Testis (tissue), 3 donors: ENCODE results near the gene NAALAD2. TPM values are rescaled to one million over a fixed set of nuclear protein-coding genes. Genes with fewer than 3 reads are reported as not detected.
"Not testable (repeated sequence)": the region's sequence is repeated elsewhere in the genome, so short reads cannot be mapped to it uniquely, and the experiment has no call there.

ENCODE experiments used
- DNase-seq: peaks from one replicate; pipeline ENCODE4 v3.0.0-alpha.2; 2019
- H3K27ac ChIP-seq, 2 donors: fragments of 200-600 bp; sonication (generic); one replicate each; pipeline ENCODE4 v1.5.1; 2019
- H3K27me3 ChIP-seq: fragments of 200-600 bp; sonication (generic); one replicate; pipeline ENCODE4 v1.5.1; 2019
- H3K36me3 ChIP-seq: fragments of 200-600 bp; sonication (generic); one replicate; pipeline ENCODE4 v1.5.1; 2017; ENCODE audit warnings: low read depth; ENCODE audit errors: missing control alignments
- H3K4me1 ChIP-seq: fragments of 200-600 bp; sonication (generic); one replicate; pipeline ENCODE4 v1.5.1; 2019
- H3K4me3 ChIP-seq, 2 donors: fragments of 200-600 bp; sonication (generic); one replicate each; pipeline ENCODE4 v1.5.1; 2017 to 2019
- H3K9me3 ChIP-seq: fragments of 200-600 bp; sonication (generic); one replicate; pipeline ENCODE4 v1.5.1; 2017
- POLR2A ChIP-seq: fragments of 450-650 bp; IDR thresholded peaks from one replicate; pipeline ENCODE4 v1.6.1; 2017; ENCODE audit warnings: antibody characterized with exemption, mild to moderate bottlenecking, moderate library complexity
- WGBS, 2 donors: methylation state at CpG; one replicate each; pipeline ENCODE4 v1.1.5; 2018; 5-methylcytosine and 5-hydroxymethylcytosine counted together
- intact Hi-C: fragments of 100-400 bp; cut with DNase I; formaldehyde crosslinking; loops from one replicate; pipeline ENCODE4 v1.15.1; 2023; ENCODE audit warnings: low total_unique reads
- polyA plus RNA-seq: library from polyadenylated mRNA; stranded (reverse); fragments of 350-450 nt; fragmentation: Illumina TruSeq; extraction: RNeasy Lipid Tissue Mini Kit (QIAGEN cat#74804); gene quantifications from one replicate; pipeline ENCODE4 v1.2.3, GENCODE V29; 2014; ENCODE audit warnings: low read depth, low replicate concordance; ENCODE audit not compliant: insufficient read depth
- total RNA-seq, 2 donors: library from RNA; depleted of rRNA; stranded (reverse); fragments of >200 nt; gene quantifications; one replicate each; pipeline ENCODE4 v1.2.3, GENCODE V29; 2016
- TF ChIP-seq, protein P1 (sequence below), 3 experiments: fragments of 450-650 bp in 2 of 3; fragments of 200-600 bp in 1 of 3; sonication (generic) in 1 of 3; IDR thresholded peaks; one replicate each; pipeline ENCODE4 v1.5.1; 2016 to 2019; ENCODE audit warnings: antibody characterized with exemption in 3 of 3, mild to moderate bottlenecking in 2 of 3, moderate library complexity in 1 of 3

NAALAD2 gene
- total and polyA plus RNA-seq, 3 donors from 2014 or later: 23.8 to 92.4 (median 89.3) TPM

DNA sequence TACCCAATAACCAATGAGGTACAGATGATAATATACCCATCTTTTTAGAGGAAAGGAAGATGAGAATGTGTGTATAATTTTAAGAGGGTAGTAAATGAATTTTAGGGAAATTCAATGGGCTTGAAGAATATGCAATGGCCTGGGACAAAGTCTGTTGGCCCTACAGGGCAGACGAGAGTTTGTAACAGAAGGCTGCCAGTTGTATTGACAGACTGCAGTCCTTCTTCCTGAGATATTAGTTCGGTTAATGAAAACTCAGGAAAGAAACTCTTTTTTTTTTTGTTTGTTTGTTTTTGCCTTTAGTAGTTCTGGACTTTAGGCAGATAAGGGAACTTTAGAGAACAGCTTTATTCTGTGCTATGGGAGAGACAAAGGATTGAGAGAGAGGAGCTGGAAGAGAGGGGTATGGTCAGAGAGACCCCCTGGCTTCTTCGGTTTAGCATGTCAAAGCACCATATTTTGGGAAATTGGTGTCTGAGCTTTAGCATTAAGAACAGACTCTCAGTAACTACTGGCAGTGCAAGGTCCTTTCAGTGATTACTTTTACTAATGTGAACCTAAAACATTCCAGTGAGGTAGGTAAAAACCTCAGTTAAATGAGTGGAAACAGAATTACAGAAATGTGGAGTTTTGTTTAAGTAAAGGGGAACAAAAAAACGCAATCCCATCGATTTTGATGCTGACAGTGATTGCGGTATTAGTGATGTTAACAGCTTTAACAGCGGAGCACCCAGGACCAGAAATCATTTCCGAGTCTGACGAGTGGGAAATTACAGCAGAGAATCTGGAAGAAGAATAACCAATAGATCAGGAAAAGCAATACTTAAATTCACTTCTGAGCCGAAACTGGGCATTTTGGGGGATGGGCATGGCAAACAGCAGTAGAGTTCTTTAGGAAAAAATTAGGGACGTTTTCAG, 644 bp upstream of the NAALAD2 start:
- intact Hi-C loops: no loop called here
- H3K4me1 ChIP-seq: no peaks in the 10 kb centered on the region
- H3K27me3 ChIP-seq: no peaks in the 10 kb centered on the region
- no peak for TF ChIP-seq POLR2A
- TF ChIP-seq, protein P1, sequence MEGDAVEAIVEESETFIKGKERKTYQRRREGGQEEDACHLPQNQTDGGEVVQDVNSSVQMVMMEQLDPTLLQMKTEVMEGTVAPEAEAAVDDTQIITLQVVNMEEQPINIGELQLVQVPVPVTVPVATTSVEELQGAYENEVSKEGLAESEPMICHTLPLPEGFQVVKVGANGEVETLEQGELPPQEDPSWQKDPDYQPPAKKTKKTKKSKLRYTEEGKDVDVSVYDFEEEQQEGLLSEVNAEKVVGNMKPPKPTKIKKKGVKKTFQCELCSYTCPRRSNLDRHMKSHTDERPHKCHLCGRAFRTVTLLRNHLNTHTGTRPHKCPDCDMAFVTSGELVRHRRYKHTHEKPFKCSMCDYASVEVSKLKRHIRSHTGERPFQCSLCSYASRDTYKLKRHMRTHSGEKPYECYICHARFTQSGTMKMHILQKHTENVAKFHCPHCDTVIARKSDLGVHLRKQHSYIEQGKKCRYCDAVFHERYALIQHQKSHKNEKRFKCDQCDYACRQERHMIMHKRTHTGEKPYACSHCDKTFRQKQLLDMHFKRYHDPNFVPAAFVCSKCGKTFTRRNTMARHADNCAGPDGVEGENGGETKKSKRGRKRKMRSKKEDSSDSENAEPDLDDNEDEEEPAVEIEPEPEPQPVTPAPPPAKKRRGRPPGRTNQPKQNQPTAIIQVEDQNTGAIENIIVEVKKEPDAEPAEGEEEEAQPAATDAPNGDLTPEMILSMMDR (IDR thresholded peaks at IDR 0.05): no peak
- H3K4me3 ChIP-seq: peak overlapping the region; percentile 46 to 70
- H3K9me3 ChIP-seq: no peaks in the 10 kb centered on the region
- DNase-seq: no peak
- H3K27ac ChIP-seq: peak overlapping the region; percentile 47 to 55
- WGBS, 2 donors: 15% methylated on average over 11 of the region's 11 CpGs
- H3K36me3 ChIP-seq: no peaks in the 10 kb centered on the region

DNA sequence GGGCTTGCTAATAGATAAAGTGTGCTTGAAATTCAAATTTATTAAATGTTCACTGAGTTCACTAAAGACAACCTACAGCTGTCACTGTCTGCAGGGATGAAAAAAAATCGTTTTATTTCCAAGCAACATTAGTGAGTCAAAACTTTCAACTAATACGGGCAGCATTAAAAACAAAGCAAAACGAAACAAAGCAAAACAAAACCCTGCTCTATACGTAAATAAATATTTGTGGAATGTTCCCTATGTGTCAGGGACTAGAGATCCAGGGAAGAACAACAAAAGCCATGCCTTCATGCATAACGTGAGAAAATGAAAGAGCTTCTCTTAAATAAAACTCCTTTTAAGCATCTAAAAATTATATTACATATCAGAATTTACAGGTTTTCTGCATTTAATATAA, 553 bp downstream of the NAALAD2 start:
- 0 to 1% methylated on average over 5 of the region's 5 CpGs for whole genome bisulfite sequencing, 2 donors
- no peak for TF ChIP-seq POLR2A
- TF ChIP-seq, protein P1 (IDR thresholded peaks at IDR 0.05): no peak
- peak overlapping the region; percentile 47 to 55 for H3K27ac ChIP-seq

GRCh38 chr11:90148900-90149299, 14.4 kb downstream of the NAALAD2 start:
- Histone ChIP-seq H3K4me3 (no peak overlapping the region), H3K27ac (no peak overlapping the region), H3K4me1 (no peaks in the 10 kb centered on the region), H3K9me3 (no peaks in the 10 kb centered on the region), H3K36me3 (no peaks in the 10 kb centered on the region), H3K27me3 (no peaks in the 10 kb centered on the region)
- intact Hi-C loops: no loop called here
- no peak for DNase-seq
- WGBS, 2 donors: 90 to 93% methylated on average over 1 of the region's 1 CpG
- TF ChIP-seq, protein P1 (IDR thresholded peaks at IDR 0.05): peak in 1 of 3 experiments; percentile 16
- no peak for TF ChIP-seq POLR2A

More for the DNA sequence above, 553 bp downstream of the NAALAD2 start:
- Histone ChIP-seq H3K9me3 (no peaks in the 10 kb centered on the region), H3K36me3 (no peaks in the 10 kb centered on the region), H3K4me3 (peak overlapping the region; percentile 46 to 70), H3K4me1 (no peaks in the 10 kb centered on the region), H3K27me3 (no peaks in the 10 kb centered on the region)
- intact Hi-C loops: no loop called here
- no peak for DNase-seq

- peak overlapping the region; percentile 36 to 45 for H3K4me3 ChIP-seq
- H3K27ac ChIP-seq, H3K4me1 ChIP-seq, H3K36me3 ChIP-seq, H3K27me3 ChIP-seq, H3K9me3 ChIP-seq, intact Hi-C loops: not testable (repeated sequence)
- WGBS, 2 donors: 61 to 81% methylated on average over 9 to 35 of the region's 49 CpGs
- peak; percentile 40 for DNase-seq
These were observed 32.6 kb downstream of the NAALAD2 start for GRCh38 chr11:90166982-90167573.

GRCh38 chr11:90167704-90168103, 33.2 kb downstream of the NAALAD2 start:
- peak; percentile 42 for DNase-seq
- WGBS, 2 donors: 69 to 76% methylated on average over 8 of the region's 8 CpGs
- intact Hi-C loops, H3K36me3 ChIP-seq, H3K4me1 ChIP-seq, H3K9me3 ChIP-seq, H3K27me3 ChIP-seq, H3K27ac ChIP-seq: not testable (repeated sequence)
- H3K4me3 ChIP-seq: peak overlapping the region; percentile 36 to 45
